ENCODE results near the gene NTM.

DNA sequence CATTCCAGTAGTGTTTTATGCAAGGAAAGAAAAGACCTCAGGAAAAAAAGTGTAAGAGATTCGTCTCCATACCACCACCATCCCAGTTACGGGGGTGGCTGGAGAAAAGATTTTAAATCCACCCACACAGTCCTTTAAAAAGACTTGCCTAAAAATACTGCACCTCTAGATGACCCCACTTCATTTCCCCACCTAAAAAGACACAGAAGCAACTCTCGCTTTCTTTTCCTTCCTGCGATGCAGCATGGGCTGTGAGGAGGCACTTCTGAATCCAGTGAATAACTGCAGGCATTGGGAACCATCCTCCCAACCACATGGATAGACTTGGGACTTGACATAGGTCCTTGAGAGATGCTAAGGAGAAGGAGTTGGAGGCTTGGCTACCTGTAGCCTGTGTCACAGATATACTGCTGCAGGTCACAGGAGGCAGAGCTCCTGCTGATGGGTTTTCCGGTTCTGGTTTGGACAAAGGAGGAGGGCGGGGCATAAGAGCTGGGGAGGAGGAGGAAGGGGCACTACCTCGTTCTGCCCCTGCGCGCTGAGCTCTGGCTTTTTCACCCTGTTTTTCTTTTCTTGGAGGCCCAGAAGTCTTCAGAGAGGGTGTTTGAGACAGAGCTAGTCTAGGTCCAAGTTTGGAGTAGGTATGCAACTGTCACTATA lies 285.9 kb downstream of the NTM start:
- no peak for TF ChIP-seq EZH2 (IDR thresholded peaks at IDR 0.05; ENCODE audit: borderline replicate concordance, low read length)
- TF ChIP-seq, protein P1, sequence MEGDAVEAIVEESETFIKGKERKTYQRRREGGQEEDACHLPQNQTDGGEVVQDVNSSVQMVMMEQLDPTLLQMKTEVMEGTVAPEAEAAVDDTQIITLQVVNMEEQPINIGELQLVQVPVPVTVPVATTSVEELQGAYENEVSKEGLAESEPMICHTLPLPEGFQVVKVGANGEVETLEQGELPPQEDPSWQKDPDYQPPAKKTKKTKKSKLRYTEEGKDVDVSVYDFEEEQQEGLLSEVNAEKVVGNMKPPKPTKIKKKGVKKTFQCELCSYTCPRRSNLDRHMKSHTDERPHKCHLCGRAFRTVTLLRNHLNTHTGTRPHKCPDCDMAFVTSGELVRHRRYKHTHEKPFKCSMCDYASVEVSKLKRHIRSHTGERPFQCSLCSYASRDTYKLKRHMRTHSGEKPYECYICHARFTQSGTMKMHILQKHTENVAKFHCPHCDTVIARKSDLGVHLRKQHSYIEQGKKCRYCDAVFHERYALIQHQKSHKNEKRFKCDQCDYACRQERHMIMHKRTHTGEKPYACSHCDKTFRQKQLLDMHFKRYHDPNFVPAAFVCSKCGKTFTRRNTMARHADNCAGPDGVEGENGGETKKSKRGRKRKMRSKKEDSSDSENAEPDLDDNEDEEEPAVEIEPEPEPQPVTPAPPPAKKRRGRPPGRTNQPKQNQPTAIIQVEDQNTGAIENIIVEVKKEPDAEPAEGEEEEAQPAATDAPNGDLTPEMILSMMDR (IDR thresholded peaks at IDR 0.05; ENCODE audit: low read length): no peak

Data from OCI-LY1 (cell line).